ENCODE results near the gene B4GALNT3. TPM values are rescaled to one million over a fixed set of nuclear protein-coding genes. Genes with fewer than 3 reads are reported as not detected.
"Not testable (repeated sequence)": the region's sequence is repeated elsewhere in the genome, so short reads cannot be mapped to it uniquely, and the experiment has no call there.

Gene B4GALNT3
- total RNA-seq, 1 experiment from 2014 or later = 77.9 TPM

GRCh38 chr12:575948-576614, 116.3 kb downstream of the B4GALNT3 start:
- peaks cover 19% of the 10 kb centered on the region for H3K36me3 Mint-ChIP-seq (ENCODE audit: insufficient read depth, unreplicated experiment)
- peaks cover 36% of the 10 kb centered on the region for H3K4me1 Mint-ChIP-seq (ENCODE audit: low read depth, unreplicated experiment)
- Histone ChIP-seq H3K4me3 (ENCODE audit: low read depth, low read length) (no peak overlapping the region), H3K4me1 (peaks cover 52% of the 10 kb centered on the region), H3K9me3 (no peaks in the 10 kb centered on the region), H3K27me3 (replicated peaks; ENCODE audit: control insufficient read depth, insufficient read depth, low read length) (no peaks in the 10 kb centered on the region), H3K36me3 (ENCODE audit: control insufficient read depth, insufficient read depth, low read length) (no peaks in the 10 kb centered on the region)
- peak; percentile 96 to 100 for TF ChIP-seq CTCF (IDR thresholded peaks at IDR 0.05; ENCODE audit: insufficient read depth in 1 of 2, low read depth in 1 of 2, low read length in 1 of 2, severe bottlenecking in 1 of 2, unreplicated experiment in 1 of 2)
- no peaks in the 10 kb centered on the region for H3K27me3 Mint-ChIP-seq (ENCODE audit: insufficient read depth, unreplicated experiment)
- H3K4me3 Mint-ChIP-seq (ENCODE audit: unreplicated experiment) = peak overlapping the region; percentile 55
- peak overlapping the region; percentile 67 for H3K27ac Mint-ChIP-seq (ENCODE audit: unreplicated experiment)
- CTCF ChIA-PET = interaction anchor here (0.5 to 2.7 kb wide), 26 partner anchors 10 to 1007 kb away, joined by 3 to 80 read pairs (median 4); partner anchors contain the start of genes RAD52 and WNK1
- intact Hi-C loops (cut with micrococcal nuclease; ENCODE audit: unreplicated experiment) = loop anchor here (1.0 to 10.0 kb wide), 4 partner anchors 56 to 519 kb away; no protein-coding TSS in a partner anchor
- BruUV-seq (replicated peaks) = no TSS peak
- peak; percentile 86 to 96 for DNase-seq
- POLR2A ChIA-PET = interaction anchor here (0.5 to 1.6 kb wide), 5 partner anchors 10 to 175 kb away, joined by 3 to 13 read pairs (median 4); partner anchors contain the start of gene WNK1
- no peaks in the 10 kb centered on the region for H3K9me3 Mint-ChIP-seq (ENCODE audit: unreplicated experiment)

GRCh38 chr12:576615-577110, 116.9 kb downstream of the B4GALNT3 start:
- Histone ChIP-seq H3K4me3 (ENCODE audit: low read depth, low read length) (no peak overlapping the region), H3K9me3 (no peaks in the 10 kb centered on the region), H3K36me3 (ENCODE audit: control insufficient read depth, insufficient read depth, low read length) (no peaks in the 10 kb centered on the region), H3K4me1 (peaks cover 46% of the 10 kb centered on the region), H3K27me3 (replicated peaks; ENCODE audit: control insufficient read depth, insufficient read depth, low read length) (no peaks in the 10 kb centered on the region)
- intact Hi-C loops (cut with micrococcal nuclease; ENCODE audit: unreplicated experiment) = loop anchor here (1.0 to 10.0 kb wide), 4 partner anchors 56 to 518 kb away; no protein-coding TSS in a partner anchor
- H3K4me3 Mint-ChIP-seq (ENCODE audit: unreplicated experiment) = peak overlapping the region; percentile 55
- H3K36me3 Mint-ChIP-seq (ENCODE audit: insufficient read depth, unreplicated experiment) = peaks cover 14% of the 10 kb centered on the region
- BruUV-seq (replicated peaks) = no TSS peak
- peak in 1 of 2 experiments; percentile 22 for DNase-seq
- peak overlapping the region; percentile 67 for H3K27ac Mint-ChIP-seq (ENCODE audit: unreplicated experiment)
- no peak for TF ChIP-seq CTCF (IDR thresholded peaks at IDR 0.05; ENCODE audit: insufficient read depth in 1 of 2, low read depth in 1 of 2, low read length in 1 of 2, severe bottlenecking in 1 of 2, unreplicated experiment in 1 of 2)
- CTCF ChIA-PET = interaction anchor here (0.7 to 2.7 kb wide), 17 partner anchors 9 to 1006 kb away, joined by 3 to 80 read pairs (median 7); partner anchors contain the start of genes RAD52 and WNK1
- H3K4me1 Mint-ChIP-seq (ENCODE audit: low read depth, unreplicated experiment) = peaks cover 30% of the 10 kb centered on the region
- H3K27me3 Mint-ChIP-seq (ENCODE audit: insufficient read depth, unreplicated experiment) = no peaks in the 10 kb centered on the region
- POLR2A ChIA-PET = interaction anchor here (0.9 to 1.6 kb wide), 3 partner anchors 9 to 175 kb away, joined by 4 to 13 read pairs (median 5); partner anchors contain the start of gene WNK1
- H3K9me3 Mint-ChIP-seq (ENCODE audit: unreplicated experiment) = no peaks in the 10 kb centered on the region

GRCh38 chr12:577994-578747, 118.4 kb downstream of the B4GALNT3 start:
- POLR2A ChIA-PET = interaction anchor here (0.9 kb wide), 1 partner anchor 65 kb away, joined by 7 read pairs; no protein-coding TSS in a partner anchor
- peak overlapping the region; percentile 47 for H3K27ac Mint-ChIP-seq (ENCODE audit: unreplicated experiment)
- H3K4me1 Mint-ChIP-seq (ENCODE audit: low read depth, unreplicated experiment) = peaks cover 20% of the 10 kb centered on the region
- peak in 1 of 2 experiments; percentile 25 for DNase-seq
- H3K4me3 ChIP-seq (ENCODE audit: low read depth, low read length); H3K9me3 ChIP-seq; BruUV-seq (replicated peaks); H3K9me3 Mint-ChIP-seq (ENCODE audit: unreplicated experiment); H3K36me3 Mint-ChIP-seq (ENCODE audit: insufficient read depth, unreplicated experiment); H3K4me3 Mint-ChIP-seq (ENCODE audit: unreplicated experiment); H3K27me3 ChIP-seq (replicated peaks; ENCODE audit: control insufficient read depth, insufficient read depth, low read length); H3K27me3 Mint-ChIP-seq (ENCODE audit: insufficient read depth, unreplicated experiment); H3K36me3 ChIP-seq (ENCODE audit: control insufficient read depth, insufficient read depth, low read length): not testable (repeated sequence)
- intact Hi-C loops (cut with micrococcal nuclease; ENCODE audit: unreplicated experiment) = loop anchor here (10.0 kb wide), 1 partner anchor 517 kb away; no protein-coding TSS in a partner anchor
- peaks cover 37% of the 10 kb centered on the region for H3K4me1 ChIP-seq
- CTCF ChIA-PET = interaction anchor here (0.8 to 1.5 kb wide), 3 partner anchors 65 to 515 kb away, joined by 3 to 6 read pairs (median 3); partner anchors contain the start of gene WNK1
